Measurements from ENCODE around the gene RUNX2. TPM values are rescaled to one million over a fixed set of nuclear protein-coding genes. Genes with fewer than 3 reads are reported as not detected.
A peak's percentile ranks its signal among the peaks of the same experiment; 100 is the strongest.

Gene RUNX2
- total RNA-seq, 1 experiment from 2014 or later: 9.3 TPM

GRCh38 chr6:45421709-45422502 lies 93.8 kb downstream of the RUNX2 start:
- no peak for TF ChIP-seq CTCF (IDR thresholded peaks at IDR 0.05; ENCODE audit: unreplicated experiment)
- POLR2A ChIA-PET: interaction anchor here (0.5 to 3.9 kb wide), 17 partner anchors 10 to 1058 kb away, joined by 3 to 15 read pairs (median 3); partner anchors contain the start of gene SUPT3H
- peak; percentile 54 for DNase-seq (ENCODE audit: unreplicated experiment)
- BruUV-seq (replicated peaks): no TSS peak
- intact Hi-C loops (cut with micrococcal nuclease): loop anchor here (1.0 to 5.0 kb wide), 7 partner anchors 25 to 947 kb away; no protein-coding TSS in a partner anchor
- no peaks in the 10 kb centered on the region for H3K9me3 Mint-ChIP-seq (ENCODE audit: unreplicated experiment)
- H3K4me3 Mint-ChIP-seq (ENCODE audit: unreplicated experiment): peak overlapping the region; percentile 91
- H3K27ac Mint-ChIP-seq (ENCODE audit: low read depth, unreplicated experiment): peak overlapping the region; percentile 35
- H3K27me3 Mint-ChIP-seq (ENCODE audit: insufficient read depth, unreplicated experiment): no peaks in the 10 kb centered on the region
- H3K4me1 Mint-ChIP-seq (ENCODE audit: insufficient read depth, unreplicated experiment): peaks cover 17% of the 10 kb centered on the region
- no peaks in the 10 kb centered on the region for H3K36me3 Mint-ChIP-seq (ENCODE audit: insufficient read depth, unreplicated experiment)
- CTCF ChIA-PET: interaction anchor here (0.7 to 3.6 kb wide), 13 partner anchors 10 to 415 kb away, joined by 3 to 17 read pairs (median 4); no protein-coding TSS in a partner anchor

GRCh38 chr6:45422503-45423110 lies 94.5 kb downstream of the RUNX2 start:
- intact Hi-C loops (cut with micrococcal nuclease): loop anchor here (1.0 to 5.0 kb wide), 4 partner anchors 24 to 930 kb away; no protein-coding TSS in a partner anchor
- peak; percentile 32 for DNase-seq (ENCODE audit: unreplicated experiment)
- no peak for TF ChIP-seq CTCF (IDR thresholded peaks at IDR 0.05; ENCODE audit: unreplicated experiment)
- H3K4me1 Mint-ChIP-seq (ENCODE audit: insufficient read depth, unreplicated experiment): peaks cover 17% of the 10 kb centered on the region
- H3K36me3 Mint-ChIP-seq (ENCODE audit: insufficient read depth, unreplicated experiment): no peaks in the 10 kb centered on the region
- ChIA-PET CTCF (interaction anchor here (0.7 to 3.6 kb wide), 7 partner anchors 9 to 300 kb away, joined by 3 to 17 read pairs (median 4); no protein-coding TSS in a partner anchor), POLR2A (interaction anchor here (0.9 to 3.9 kb wide), 10 partner anchors 9 to 292 kb away, joined by 3 to 15 read pairs (median 4); partner anchors contain the start of gene SUPT3H)
- H3K27ac Mint-ChIP-seq (ENCODE audit: low read depth, unreplicated experiment): peak overlapping the region; percentile 24
- no peaks in the 10 kb centered on the region for H3K27me3 Mint-ChIP-seq (ENCODE audit: insufficient read depth, unreplicated experiment)
- H3K4me3 Mint-ChIP-seq (ENCODE audit: unreplicated experiment): peak overlapping the region; percentile 91
- BruUV-seq (replicated peaks): no TSS peak
- H3K9me3 Mint-ChIP-seq (ENCODE audit: unreplicated experiment): no peaks in the 10 kb centered on the region

- H3K36me3 Mint-ChIP-seq (ENCODE audit: insufficient read depth, unreplicated experiment): no peaks in the 10 kb centered on the region
- H3K27ac Mint-ChIP-seq (ENCODE audit: low read depth, unreplicated experiment): peak overlapping the region; percentile 24
- H3K27me3 Mint-ChIP-seq (ENCODE audit: insufficient read depth, unreplicated experiment): no peaks in the 10 kb centered on the region
- no peak for TF ChIP-seq CTCF (IDR thresholded peaks at IDR 0.05; ENCODE audit: unreplicated experiment)
- no TSS peak for BruUV-seq (replicated peaks)
- no peak for DNase-seq (ENCODE audit: unreplicated experiment)
- H3K4me3 Mint-ChIP-seq (ENCODE audit: unreplicated experiment): peak overlapping the region; percentile 91
- H3K9me3 Mint-ChIP-seq (ENCODE audit: unreplicated experiment): no peaks in the 10 kb centered on the region
- H3K4me1 Mint-ChIP-seq (ENCODE audit: insufficient read depth, unreplicated experiment): peaks cover 17% of the 10 kb centered on the region
- POLR2A ChIA-PET: interaction anchor here (1.3 to 3.9 kb wide), 3 partner anchors 14 to 275 kb away, joined by 3 to 15 read pairs (median 8); partner anchors contain the start of gene SUPT3H
- intact Hi-C loops (cut with micrococcal nuclease): loop anchor here (2.0 to 5.0 kb wide), 3 partner anchors 24 to 931 kb away; no protein-coding TSS in a partner anchor
- CTCF ChIA-PET: no interaction called here
Observed at GRCh38 chr6:45423111-45423823, 95.1 kb downstream of the RUNX2 start.
